Liver (tissue), 9 donors: ENCODE measurements around the gene ERVMER34-1. TPM values are rescaled to one million over a fixed set of nuclear protein-coding genes. Genes with fewer than 3 reads are reported as not detected.

Experiments used
- DNase-seq: peaks from one replicate; pipeline ENCODE4 v3.0.0-alpha.2; 2017; ENCODE audit warnings: low spot score
- H3K27ac ChIP-seq, 2 donors: one replicate each; pipeline ENCODE4 v1.7.0; 2013; ENCODE audit warnings: inconsistent platforms in 2 of 2, low read length in 2 of 2, control low read depth in 1 of 2, low read depth in 1 of 2, mild to moderate bottlenecking in 1 of 2
- H3K27me3 ChIP-seq, 4 donors: one replicate each; pipeline versions ENCODE4 v1.6.1 to v1.7.0; 2013; ENCODE audit warnings: low read length in 3 of 4, inconsistent platforms in 1 of 4, mild to moderate bottlenecking in 1 of 4, moderate library complexity in 1 of 4; ENCODE audit not compliant: control insufficient read depth in 4 of 4, insufficient read depth in 4 of 4
- H3K36me3 ChIP-seq, 4 donors: one replicate each; pipeline versions ENCODE4 v1.6.1 to v1.7.0; 2013; ENCODE audit warnings: low read length in 3 of 4, mild to moderate bottlenecking in 3 of 4, low read depth in 1 of 4, moderate library complexity in 1 of 4; ENCODE audit not compliant: control insufficient read depth in 4 of 4, insufficient read depth in 3 of 4
- H3K4me1 ChIP-seq, 4 donors: one replicate each; pipeline versions ENCODE4 v1.6.1 to v1.7.0; 2013; ENCODE audit warnings: low read length in 3 of 4, mild to moderate bottlenecking in 3 of 4, moderate library complexity in 1 of 4; ENCODE audit not compliant: control insufficient read depth in 4 of 4, insufficient read depth in 4 of 4
- H3K4me3 ChIP-seq, 3 donors: one replicate each; pipeline versions ENCODE4 v1.6.1 to v1.7.0; 2013; ENCODE audit warnings: low read length in 3 of 3, control low read depth in 1 of 3, low read depth in 1 of 3, mild to moderate bottlenecking in 1 of 3
- H3K9ac ChIP-seq, 2 donors: one replicate each; pipeline ENCODE4 v1.7.0; 2013; ENCODE audit warnings: low read length in 2 of 2, mild to moderate bottlenecking in 2 of 2, moderate library complexity in 2 of 2, control low read depth in 1 of 2, low read depth in 1 of 2
- H3K9me3 ChIP-seq, 4 donors: one replicate each; pipeline versions ENCODE4 v1.6.1 to v1.7.0; 2013; ENCODE audit warnings: low read length in 3 of 4; ENCODE audit not compliant: control insufficient read depth in 4 of 4
- CTCF ChIP-seq: fragments of 150-350 bp; IDR thresholded peaks from 2 replicates; pipeline ENCODE4 v1.5.1; 2017; ENCODE audit warnings: improper control_type of control experiment, low read depth, low read length; ENCODE audit not compliant: missing input control
- EGR1 ChIP-seq, 2 donors: IDR thresholded peaks; 2 replicates each; pipeline ENCODE4 v1.6.1; 2016 to 2018; ENCODE audit warnings: antibody characterized with exemption in 2 of 2, low read depth in 2 of 2
- FOXA1 ChIP-seq: IDR thresholded peaks from 2 replicates; pipeline ENCODE4 v1.6.1; 2016; ENCODE audit warnings: antibody characterized with exemption
- FOXA2 ChIP-seq: IDR thresholded peaks from 2 replicates; pipeline ENCODE4 v1.6.1; 2016; ENCODE audit warnings: antibody characterized with exemption
- GABPA ChIP-seq, 2 donors: IDR thresholded peaks in 1 of 2; conservative IDR thresholded peaks in 1 of 2; 2 replicates each; pipeline ENCODE4 v1.6.1; 2016; ENCODE audit warnings: antibody characterized with exemption in 2 of 2, mild to moderate bottlenecking in 1 of 2, moderate library complexity in 1 of 2
- HNF4A ChIP-seq, 2 donors: conservative IDR thresholded peaks; 2 replicates each; pipeline ENCODE4 v1.6.1; 2016; ENCODE audit warnings: antibody characterized with exemption in 2 of 2, mild to moderate bottlenecking in 2 of 2
- HNF4G ChIP-seq: IDR thresholded peaks from 2 replicates; pipeline ENCODE4 v1.6.1; 2016; ENCODE audit warnings: antibody characterized with exemption
- JUND ChIP-seq, 2 donors: IDR thresholded peaks; 2 replicates each; pipeline ENCODE4 v1.6.1; 2016; ENCODE audit warnings: antibody characterized with exemption in 2 of 2
- MAX ChIP-seq: IDR thresholded peaks from 2 replicates; pipeline ENCODE4 v1.6.1; 2016; ENCODE audit warnings: antibody characterized with exemption
- NR2F2 ChIP-seq: IDR thresholded peaks from 2 replicates; pipeline ENCODE4 v1.6.1; 2016; ENCODE audit warnings: antibody characterized with exemption
- RAD21 ChIP-seq, 2 donors: IDR thresholded peaks; 2 replicates each; pipeline ENCODE4 v1.6.1; 2016; ENCODE audit warnings: antibody characterized with exemption in 2 of 2, mild to moderate bottlenecking in 2 of 2
- RXRA ChIP-seq, 2 donors: IDR thresholded peaks; 2 replicates each; pipeline ENCODE4 v1.6.1; 2017 to 2018; ENCODE audit warnings: antibody characterized with exemption in 2 of 2, mild to moderate bottlenecking in 1 of 2
- SP1 ChIP-seq: IDR thresholded peaks from 2 replicates; pipeline ENCODE4 v1.6.1; 2018; ENCODE audit warnings: antibody characterized with exemption, mild to moderate bottlenecking
- TAF1 ChIP-seq: conservative IDR thresholded peaks from 2 replicates; pipeline ENCODE4 v1.6.1; 2016; ENCODE audit warnings: antibody characterized with exemption, mild to moderate bottlenecking
- YY1 ChIP-seq: IDR thresholded peaks from 2 replicates; pipeline ENCODE4 v1.6.1; 2016; ENCODE audit warnings: antibody characterized with exemption, mild to moderate bottlenecking
- WGBS: extraction: QIAGEN DNeasy Blood & Tissue Kit; methylation state at CpG from one replicate; pipeline ENCODE4 v1.1.7; 2013; 5-methylcytosine and 5-hydroxymethylcytosine counted together
- polyA plus RNA-seq, 2 donors: library from polyadenylated mRNA; stranded (reverse) in 1 of 2; unstranded in 1 of 2; fragments of 200-250 nt in 1 of 2; fragments of >200 nt in 1 of 2; fragmentation: Nextera tagmentation in 1 of 2; extraction: Ambion mirVana in 1 of 2; gene quantifications; one replicate each; pipeline versions ENCODE4 v1.2.1 to v1.2.3, GENCODE V29; 2013 to 2015
- total RNA-seq, 2 donors: library from RNA; depleted of rRNA; stranded (reverse); fragments of >200 nt; gene quantifications; one replicate each; pipeline ENCODE4 v1.2.3, GENCODE V29; 2014
- TF ChIP-seq, protein P1 (sequence below): IDR thresholded peaks from 2 replicates; pipeline ENCODE4 v1.6.1; 2016; ENCODE audit warnings: antibody characterized with exemption, mild to moderate bottlenecking
- TF ChIP-seq, protein P2 (sequence below): IDR thresholded peaks from 2 replicates; pipeline ENCODE4 v1.6.1; 2016; ENCODE audit warnings: antibody characterized with exemption
- TF ChIP-seq, protein P3 (sequence below): IDR thresholded peaks from 2 replicates; pipeline ENCODE4 v1.6.1; 2016; ENCODE audit warnings: antibody characterized with exemption
- donor health status: healthy.
- donor health status: healthy.
- donor health status: healthy.
- donor health status: healthy.
- donor health status: healthy.

The ERVMER34-1 gene
- total and polyA plus RNA-seq, 4 donors, result under 0.01 to 0.08 (median 0.02) TPM; not detected in 1

DNA sequence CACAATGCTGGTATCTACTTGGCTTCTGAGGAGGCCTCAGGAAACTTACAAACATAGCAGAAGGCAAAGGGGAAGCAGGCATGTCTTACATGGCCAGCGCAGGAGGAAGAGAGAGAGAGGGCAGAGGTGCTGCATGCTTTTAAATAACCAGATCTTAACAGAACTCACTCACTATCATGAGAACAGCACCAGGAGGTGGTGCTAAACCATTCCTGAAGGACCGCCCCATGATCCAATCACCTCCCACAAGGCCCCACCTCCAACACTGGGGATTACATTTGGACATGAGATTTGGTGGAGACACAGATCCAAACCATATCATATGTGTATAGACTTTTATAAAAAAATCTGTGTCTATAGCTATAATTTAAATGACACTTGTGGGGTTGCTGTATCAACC, 48.6 kb upstream of the ERVMER34-1 start:
- no peak overlapping the region for H3K9ac ChIP-seq
- no peak overlapping the region for H3K27ac ChIP-seq
- TF ChIP-seq, protein P1, sequence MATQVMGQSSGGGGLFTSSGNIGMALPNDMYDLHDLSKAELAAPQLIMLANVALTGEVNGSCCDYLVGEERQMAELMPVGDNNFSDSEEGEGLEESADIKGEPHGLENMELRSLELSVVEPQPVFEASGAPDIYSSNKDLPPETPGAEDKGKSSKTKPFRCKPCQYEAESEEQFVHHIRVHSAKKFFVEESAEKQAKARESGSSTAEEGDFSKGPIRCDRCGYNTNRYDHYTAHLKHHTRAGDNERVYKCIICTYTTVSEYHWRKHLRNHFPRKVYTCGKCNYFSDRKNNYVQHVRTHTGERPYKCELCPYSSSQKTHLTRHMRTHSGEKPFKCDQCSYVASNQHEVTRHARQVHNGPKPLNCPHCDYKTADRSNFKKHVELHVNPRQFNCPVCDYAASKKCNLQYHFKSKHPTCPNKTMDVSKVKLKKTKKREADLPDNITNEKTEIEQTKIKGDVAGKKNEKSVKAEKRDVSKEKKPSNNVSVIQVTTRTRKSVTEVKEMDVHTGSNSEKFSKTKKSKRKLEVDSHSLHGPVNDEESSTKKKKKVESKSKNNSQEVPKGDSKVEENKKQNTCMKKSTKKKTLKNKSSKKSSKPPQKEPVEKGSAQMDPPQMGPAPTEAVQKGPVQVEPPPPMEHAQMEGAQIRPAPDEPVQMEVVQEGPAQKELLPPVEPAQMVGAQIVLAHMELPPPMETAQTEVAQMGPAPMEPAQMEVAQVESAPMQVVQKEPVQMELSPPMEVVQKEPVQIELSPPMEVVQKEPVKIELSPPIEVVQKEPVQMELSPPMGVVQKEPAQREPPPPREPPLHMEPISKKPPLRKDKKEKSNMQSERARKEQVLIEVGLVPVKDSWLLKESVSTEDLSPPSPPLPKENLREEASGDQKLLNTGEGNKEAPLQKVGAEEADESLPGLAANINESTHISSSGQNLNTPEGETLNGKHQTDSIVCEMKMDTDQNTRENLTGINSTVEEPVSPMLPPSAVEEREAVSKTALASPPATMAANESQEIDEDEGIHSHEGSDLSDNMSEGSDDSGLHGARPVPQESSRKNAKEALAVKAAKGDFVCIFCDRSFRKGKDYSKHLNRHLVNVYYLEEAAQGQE, result no peak
- TF ChIP-seq HNF4G (no peak), RAD21 (IDR thresholded peaks at IDR 0.05) (no peak), SP1 (no peak), MAX (no peak), CTCF (no peak), TAF1 (no peak), JUND (IDR thresholded peaks at IDR 0.05) (no peak), FOXA2 (no peak), RXRA (IDR thresholded peaks at IDR 0.05) (no peak), FOXA1 (no peak), NR2F2 (no peak), EGR1 (IDR thresholded peaks at IDR 0.05; ENCODE audit: low read depth in 2 of 2) (no peak), YY1 (no peak), HNF4A (conservative IDR thresholded peaks at IDR 0.05) (no peak), GABPA (IDR thresholded peaks at IDR 0.05 in 1 of 2, conservative IDR thresholded peaks at IDR 0.05 in 1 of 2) (no peak)
- TF ChIP-seq, protein P2, sequence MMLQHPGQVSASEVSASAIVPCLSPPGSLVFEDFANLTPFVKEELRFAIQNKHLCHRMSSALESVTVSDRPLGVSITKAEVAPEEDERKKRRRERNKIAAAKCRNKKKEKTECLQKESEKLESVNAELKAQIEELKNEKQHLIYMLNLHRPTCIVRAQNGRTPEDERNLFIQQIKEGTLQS, result no peak
- TF ChIP-seq, protein P3, sequence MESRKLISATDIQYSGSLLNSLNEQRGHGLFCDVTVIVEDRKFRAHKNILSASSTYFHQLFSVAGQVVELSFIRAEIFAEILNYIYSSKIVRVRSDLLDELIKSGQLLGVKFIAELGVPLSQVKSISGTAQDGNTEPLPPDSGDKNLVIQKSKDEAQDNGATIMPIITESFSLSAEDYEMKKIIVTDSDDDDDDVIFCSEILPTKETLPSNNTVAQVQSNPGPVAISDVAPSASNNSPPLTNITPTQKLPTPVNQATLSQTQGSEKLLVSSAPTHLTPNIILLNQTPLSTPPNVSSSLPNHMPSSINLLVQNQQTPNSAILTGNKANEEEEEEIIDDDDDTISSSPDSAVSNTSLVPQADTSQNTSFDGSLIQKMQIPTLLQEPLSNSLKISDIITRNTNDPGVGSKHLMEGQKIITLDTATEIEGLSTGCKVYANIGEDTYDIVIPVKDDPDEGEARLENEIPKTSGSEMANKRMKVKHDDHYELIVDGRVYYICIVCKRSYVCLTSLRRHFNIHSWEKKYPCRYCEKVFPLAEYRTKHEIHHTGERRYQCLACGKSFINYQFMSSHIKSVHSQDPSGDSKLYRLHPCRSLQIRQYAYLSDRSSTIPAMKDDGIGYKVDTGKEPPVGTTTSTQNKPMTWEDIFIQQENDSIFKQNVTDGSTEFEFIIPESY, result no peak
- H3K9me3 ChIP-seq, result no peaks in the 10 kb centered on the region
- 95% methylated on average over 2 of the region's 2 CpGs for WGBS
- H3K36me3 ChIP-seq, result no peaks in the 10 kb centered on the region
- H3K4me1 ChIP-seq, result no peaks in the 10 kb centered on the region
- no peaks in the 10 kb centered on the region for H3K27me3 ChIP-seq
- no peak for DNase-seq
- H3K4me3 ChIP-seq, result no peak overlapping the region
